Nephron (organoid): Measurements from ENCODE around the gene RUNX2.
"Not testable (repeated sequence)": the region's sequence is repeated elsewhere in the genome, so short reads cannot be mapped to it uniquely, and the experiment has no call there.

ENCODE experiments used
- H3K27ac Mint-ChIP-seq, 3 experiments: 2 replicates each; pipeline ENCODE4 v1.8.0; 2020; ENCODE audit warnings: mixed read lengths in 3 of 3, mild to moderate bottlenecking in 2 of 3, moderate library complexity in 1 of 3
- H3K27me3 Mint-ChIP-seq: 2 replicates; pipeline ENCODE4 v1.8.0; 2021; ENCODE audit warnings: low read depth, mild to moderate bottlenecking, moderate library complexity, mixed read lengths
- H3K36me3 Mint-ChIP-seq: 2 replicates; pipeline ENCODE4 v1.8.0; 2020; ENCODE audit warnings: low read depth, mixed read lengths
- H3K4me1 Mint-ChIP-seq: 2 replicates; pipeline ENCODE4 v1.8.0; 2020; ENCODE audit warnings: mixed read lengths
- H3K4me3 Mint-ChIP-seq, 3 experiments: 2 replicates each; pipeline ENCODE4 v1.8.0; 2020; ENCODE audit warnings: mild to moderate bottlenecking in 3 of 3, mixed read lengths in 3 of 3, moderate library complexity in 2 of 3
- H3K9me3 Mint-ChIP-seq: 2 replicates; pipeline ENCODE4 v1.8.0; 2020; ENCODE audit warnings: mixed read lengths
- TF ChIP-seq, protein P1 (sequence below), 3 experiments: fragments of 200-600 bp; sonication (generic); IDR thresholded peaks; one replicate each; pipeline ENCODE4 v1.5.0; 2021; ENCODE audit warnings: antibody characterized with exemption in 3 of 3; ENCODE audit not compliant: unreplicated experiment in 3 of 3

Gene RUNX2

DNA sequence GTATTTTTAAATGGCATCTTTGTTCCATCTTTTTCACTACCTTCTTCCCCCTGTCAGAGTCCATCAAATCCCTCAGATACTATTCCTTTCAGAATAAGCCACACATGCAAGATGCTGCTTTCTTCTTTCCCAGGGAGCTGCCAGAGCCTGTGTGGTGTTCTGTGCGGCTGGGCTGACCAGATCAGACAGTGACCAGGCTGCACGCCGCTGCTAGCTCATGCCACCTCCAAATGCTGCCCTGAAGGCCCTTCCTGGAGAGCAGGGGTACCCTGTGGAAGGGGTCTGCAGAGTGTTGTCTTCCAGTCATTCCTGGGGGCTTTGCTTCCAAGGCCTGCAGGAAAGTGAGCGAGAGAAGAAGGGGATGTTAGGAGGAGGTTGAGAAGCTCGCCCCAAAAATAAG lies 228.7 kb downstream of the RUNX2 start:
- H3K9me3 Mint-ChIP-seq = no peaks in the 10 kb centered on the region
- TF ChIP-seq, protein P1, sequence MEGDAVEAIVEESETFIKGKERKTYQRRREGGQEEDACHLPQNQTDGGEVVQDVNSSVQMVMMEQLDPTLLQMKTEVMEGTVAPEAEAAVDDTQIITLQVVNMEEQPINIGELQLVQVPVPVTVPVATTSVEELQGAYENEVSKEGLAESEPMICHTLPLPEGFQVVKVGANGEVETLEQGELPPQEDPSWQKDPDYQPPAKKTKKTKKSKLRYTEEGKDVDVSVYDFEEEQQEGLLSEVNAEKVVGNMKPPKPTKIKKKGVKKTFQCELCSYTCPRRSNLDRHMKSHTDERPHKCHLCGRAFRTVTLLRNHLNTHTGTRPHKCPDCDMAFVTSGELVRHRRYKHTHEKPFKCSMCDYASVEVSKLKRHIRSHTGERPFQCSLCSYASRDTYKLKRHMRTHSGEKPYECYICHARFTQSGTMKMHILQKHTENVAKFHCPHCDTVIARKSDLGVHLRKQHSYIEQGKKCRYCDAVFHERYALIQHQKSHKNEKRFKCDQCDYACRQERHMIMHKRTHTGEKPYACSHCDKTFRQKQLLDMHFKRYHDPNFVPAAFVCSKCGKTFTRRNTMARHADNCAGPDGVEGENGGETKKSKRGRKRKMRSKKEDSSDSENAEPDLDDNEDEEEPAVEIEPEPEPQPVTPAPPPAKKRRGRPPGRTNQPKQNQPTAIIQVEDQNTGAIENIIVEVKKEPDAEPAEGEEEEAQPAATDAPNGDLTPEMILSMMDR (IDR thresholded peaks at IDR 0.05; ENCODE audit: unreplicated experiment in 3 of 3) = no peak
- no peaks in the 10 kb centered on the region for H3K27me3 Mint-ChIP-seq

GRCh38 chr6:45557454-45557853 lies 229.3 kb downstream of the RUNX2 start:
- peak overlapping the region in 1 of 3 experiments; percentile 61 for H3K27ac Mint-ChIP-seq
- no peak overlapping the region for H3K4me3 Mint-ChIP-seq
- H3K36me3 Mint-ChIP-seq = no peaks in the 10 kb centered on the region
- TF ChIP-seq, protein P1 (IDR thresholded peaks at IDR 0.05; ENCODE audit: unreplicated experiment in 3 of 3) = no peak
- H3K27me3 Mint-ChIP-seq = no peaks in the 10 kb centered on the region
- peaks cover 36% of the 10 kb centered on the region for H3K4me1 Mint-ChIP-seq
- no peaks in the 10 kb centered on the region for H3K9me3 Mint-ChIP-seq

More for the DNA sequence above, 228.7 kb downstream of the RUNX2 start:
- peak overlapping the region in 1 of 3 experiments; percentile 61 for H3K27ac Mint-ChIP-seq
- H3K4me1 Mint-ChIP-seq = peaks cover 36% of the 10 kb centered on the region
- peak overlapping the region in 1 of 3 experiments; percentile 4 for H3K4me3 Mint-ChIP-seq
- no peaks in the 10 kb centered on the region for H3K36me3 Mint-ChIP-seq

GRCh38 chr6:45558858-45559257 lies 230.7 kb downstream of the RUNX2 start:
- TF ChIP-seq, protein P1 (IDR thresholded peaks at IDR 0.05; ENCODE audit: unreplicated experiment in 3 of 3) = no peak
- Mint-ChIP-seq H3K4me3 (no peak overlapping the region), H3K36me3 (no peaks in the 10 kb centered on the region), H3K4me1 (peaks cover 46% of the 10 kb centered on the region), H3K27me3 (no peaks in the 10 kb centered on the region), H3K9me3 (no peaks in the 10 kb centered on the region), H3K27ac (no peak overlapping the region)

GRCh38 chr6:45560321-45560820 lies 232.2 kb downstream of the RUNX2 start:
- H3K4me1 Mint-ChIP-seq = peaks cover 47% of the 10 kb centered on the region
- not testable (repeated sequence) for H3K36me3 Mint-ChIP-seq

GRCh38 chr6:45562171-45562570 lies 234.0 kb downstream of the RUNX2 start:
- Mint-ChIP-seq H3K9me3 (no peaks in the 10 kb centered on the region), H3K4me3 (no peak overlapping the region), H3K27me3 (peaks cover 10% of the 10 kb centered on the region), H3K36me3 (no peaks in the 10 kb centered on the region), H3K4me1 (peaks cover 37% of the 10 kb centered on the region), H3K27ac (peak overlapping the region in 1 of 3 experiments; percentile 54)
- TF ChIP-seq, protein P1 (IDR thresholded peaks at IDR 0.05; ENCODE audit: unreplicated experiment in 3 of 3) = no peak

More at GRCh38 chr6:45560321-45560820, 232.2 kb downstream of the RUNX2 start:
- not testable (repeated sequence) for H3K4me3 Mint-ChIP-seq, H3K27me3 Mint-ChIP-seq, H3K9me3 Mint-ChIP-seq, H3K27ac Mint-ChIP-seq

DNA sequence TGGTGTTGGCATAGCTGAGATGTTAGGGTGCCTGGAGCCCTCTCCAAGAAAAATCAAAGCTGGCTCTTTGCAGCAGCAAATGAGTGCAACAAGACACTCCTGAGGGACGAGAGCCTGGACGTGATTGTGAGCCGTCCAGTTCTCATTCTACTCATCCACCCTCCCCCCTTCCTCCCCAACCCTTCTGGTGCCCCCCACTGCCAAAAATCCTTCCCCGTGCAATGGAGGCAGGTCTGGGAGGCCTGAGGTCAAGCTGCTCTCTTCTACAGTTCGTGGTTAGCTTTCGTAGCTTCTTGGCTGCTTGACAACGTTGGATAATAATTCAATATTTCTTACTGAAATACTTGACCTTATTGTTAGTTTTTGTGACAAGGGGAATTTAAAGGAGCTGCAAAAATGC lies 234.9 kb downstream of the RUNX2 start:
- Mint-ChIP-seq H3K4me1 (peaks cover 33% of the 10 kb centered on the region), H3K27me3 (peaks cover 13% of the 10 kb centered on the region)
- TF ChIP-seq, protein P1 (IDR thresholded peaks at IDR 0.05; ENCODE audit: unreplicated experiment in 3 of 3) = no peak

More for the DNA sequence above, 234.9 kb downstream of the RUNX2 start:
- H3K36me3 Mint-ChIP-seq = no peaks in the 10 kb centered on the region
- no peaks in the 10 kb centered on the region for H3K9me3 Mint-ChIP-seq
- peak overlapping the region; percentile 8 to 54 (median 15) for H3K27ac Mint-ChIP-seq
- peak overlapping the region in 1 of 3 experiments; percentile 26 for H3K4me3 Mint-ChIP-seq
